GM12878 (cell line): Measurements from ENCODE around the gene DGKE. TPM values are rescaled to one million over a fixed set of nuclear protein-coding genes. Genes with fewer than 3 reads are reported as not detected.

ENCODE experiments used
- ATAC-seq: fragments of 200-7000 bp; cut with Tn5 transposase; 3 replicates; pipeline ENCODE4 v1.9.1; 2020; ENCODE audit warnings: mild to moderate bottlenecking, moderate library complexity
- BruUV-seq: library from RNA; stranded (reverse); fragments of 400-500 nt; replicated peaks from 2 replicates; lab custom pipeline; 2021; lab: Mats Ljungman, UMichigan
- CTCF ChIA-PET: fragments of 300-600 bp; sonication (Branson Sonifier 250); formaldehyde crosslinking; extraction: SDS; loops from one replicate; lab custom pipeline; 2021; ENCODE audit warnings: inconsistent platforms; lab: Yijun Ruan, JAX
- POLR2A ChIA-PET: fragments of 350-600 bp; formaldehyde crosslinking; extraction: SDS; loops from one replicate; lab custom pipeline; 2021; ENCODE audit warnings: inconsistent platforms; lab: Charles Lee
- RAD21 ChIA-PET: fragments of 300-600 bp; sonication (Branson Sonifier 250); formaldehyde crosslinking; loops from one replicate; lab custom pipeline; 2023; ENCODE audit warnings: antibody characterized with exemption; ENCODE audit not compliant: unreplicated experiment; lab: Charles Lee
- SMC1A ChIA-PET: fragments of 300-600 bp; sonication (Branson Sonifier 250); formaldehyde crosslinking; loops from one replicate; lab custom pipeline; 2023; ENCODE audit not compliant: unreplicated experiment, uncharacterized antibody; lab: Charles Lee
- DNase-seq: peaks from one replicate; pipeline ENCODE4 v3.0.0-alpha.2; 2011; ENCODE audit warnings: low read depth, low spot score
- FAIRE-seq: peaks from 3 replicates; lab custom pipeline; 2011; peaks lifted over from hg19 to GRCh38; lab: Jason Lieb, UNC
- H2AFZ ChIP-seq: 2 replicates; pipeline ENCODE4 v1.6.0; 2011; ENCODE audit warnings: low read depth, low read length, control low read depth; ENCODE audit not compliant: control insufficient read depth
- H3K27ac ChIP-seq: 2 replicates; pipeline ENCODE4 v1.5.1; 2011; ENCODE audit warnings: control low read depth; ENCODE audit not compliant: control insufficient read depth, insufficient read depth
- H3K27me3 ChIP-seq, 2 experiments: replicated peaks in 1 of 2; 2 replicates each; pipeline versions ENCODE4 v1.6.0 to v1.6.1; 2011; ENCODE audit warnings: low read length in 1 of 2; ENCODE audit not compliant: control insufficient read depth in 2 of 2, insufficient read depth in 2 of 2
- H3K36me3 ChIP-seq, 2 experiments: 2 replicates each; pipeline ENCODE4 v1.5.1; 2011; ENCODE audit warnings: low read length in 1 of 2; ENCODE audit not compliant: control insufficient read depth in 2 of 2, insufficient read depth in 2 of 2
- H3K4me1 ChIP-seq: 2 replicates; pipeline ENCODE4 v1.6.1; 2011; ENCODE audit warnings: mild to moderate bottlenecking, low read length, moderate library complexity, mixed read lengths; ENCODE audit not compliant: control insufficient read depth, insufficient read depth
- H3K4me2 ChIP-seq: 2 replicates; pipeline ENCODE4 v1.6.0; 2011; ENCODE audit warnings: control low read depth; ENCODE audit not compliant: control insufficient read depth, insufficient read depth
- H3K4me3 ChIP-seq: fragments of 200-600 bp; sonication (generic); 2 replicates; pipeline ENCODE4 v1.5.1; 2016
- H3K79me2 ChIP-seq: 2 replicates; pipeline ENCODE4 v1.6.0; 2011; ENCODE audit warnings: low read length; ENCODE audit not compliant: control insufficient read depth, insufficient read depth
- H3K9ac ChIP-seq: 2 replicates; pipeline ENCODE4 v1.8.0; 2011; ENCODE audit warnings: low read length, control low read depth, mixed read lengths; ENCODE audit not compliant: control insufficient read depth, insufficient read depth
- H3K9me3 ChIP-seq: replicated peaks from 3 replicates; pipeline ENCODE4 v1.5.1; 2011; ENCODE audit warnings: mild to moderate bottlenecking, low read length; ENCODE audit not compliant: control insufficient read depth, insufficient read depth
- H4K20me1 ChIP-seq: 2 replicates; pipeline ENCODE4 v1.6.0; 2011; ENCODE audit not compliant: control insufficient read depth, insufficient read depth
- PKNOX1 ChIP-seq: fragments of 450-650 bp; IDR thresholded peaks from 2 replicates; pipeline ENCODE4 v1.6.1; 2016; ENCODE audit warnings: mild to moderate bottlenecking
- POU2F2 ChIP-seq: IDR thresholded peaks from 3 replicates; pipeline ENCODE4 v1.6.1; 2011; ENCODE audit warnings: low read depth, mild to moderate bottlenecking, low read length, borderline replicate concordance
- RAD51 ChIP-seq: fragments of 450-650 bp; IDR thresholded peaks from 2 replicates; pipeline ENCODE4 v1.6.1; 2016; ENCODE audit warnings: moderate library complexity, mild to moderate bottlenecking, inconsistent platforms
- SREBF1 ChIP-seq: IDR thresholded peaks from 2 replicates; pipeline ENCODE4 v1.6.1; 2012; ENCODE audit warnings: mild to moderate bottlenecking, low read length
- ZBED1 ChIP-seq: IDR thresholded peaks from 2 replicates; pipeline ENCODE4 v1.6.1; 2016; ENCODE audit warnings: borderline replicate concordance
- WGBS: methylation state at CpG from one replicate; pipeline ENCODE4 v1.1.6; 2016; ENCODE audit warnings: low lambda C conversion rate; ENCODE audit not compliant: insufficient replicate concordance, insufficient coverage; ENCODE audit errors: missing lambda C conversion rate; 5-methylcytosine and 5-hydroxymethylcytosine counted together
- in situ Hi-C: fragments of 300-500 bp; cut with MboI; formaldehyde crosslinking; loops from 9 replicates; pipeline ENCODE4 v1.14.3; 2018; ENCODE audit warnings: mixed read lengths
- intact Hi-C: fragments of 100-400 bp; cut with micrococcal nuclease; formaldehyde crosslinking; loops from one replicate; pipeline ENCODE4 v1.14.2; 2022; ENCODE audit not compliant: unreplicated experiment
- microRNA counts: library from miRNA; unstranded; fragments of <30 nt; microRNA quantifications from one replicate; lab custom pipeline; 2016
- polyA plus RNA-seq, 11 experiments: library from polyadenylated mRNA; depleted of rRNA in 4 of 11; unstranded in 6 of 11; stranded (reverse) in 5 of 11; fragments of >200 nt; fragmentation: Nextera tagmentation in 4 of 11; fragmentation: Illumina TruSeq in 1 of 11; extraction: Ambion mirVana in 4 of 11; extraction: Trizol in 1 of 11; gene quantifications; 1 replicate in 1 of 11; 2 replicates in 10 of 11; pipeline versions ENCODE4 v1.2.1 to v1.2.3, GENCODE V29; 2011 to 2016; ENCODE audit warnings: inconsistent platforms in 2 of 11, missing spikeins in 2 of 11, low read depth in 1 of 11
- small RNA-seq: library from RNA; depleted of rRNA; stranded (forward); fragments of <200 nt; gene quantifications from one replicate; pipeline ENCODE3, GENCODE V24; 2014
- total RNA-seq, 4 experiments: library from RNA; depleted of rRNA in 3 of 4; stranded (reverse); fragments of >200 nt in 3 of 4; fragmentation: Illumina TruSeq in 1 of 4; extraction: Trizol in 1 of 4; gene quantifications; 2 replicates each; pipeline versions ENCODE4 v1.2.1 to v1.2.3, GENCODE V29; 2013 to 2021

Gene DGKE
- total and polyA plus RNA-seq, 10 of the 15 experiments (the other 5 are each of a cell fraction or from before 2014, with no cell fraction given), result 2.8 to 18.0 (median 11.6) TPM

GRCh38 chr17:56918916-56919315 is 85.0 kb downstream of the DGKE start:
- SMC1A ChIA-PET, result no interaction called here
- H3K36me3 ChIP-seq, result no peaks in the 10 kb centered on the region
- peaks cover 11% of the 10 kb centered on the region for H3K79me2 ChIP-seq
- H4K20me1 ChIP-seq, result no peaks in the 10 kb centered on the region
- no peaks in the 10 kb centered on the region; the same call in 2 of the 3 replicates for H3K9me3 ChIP-seq
- WGBS, result 89% methylated on average over 3 of the region's 3 CpGs
- H3K4me2 ChIP-seq, result no peak overlapping the region
- H2AFZ ChIP-seq, result no peak overlapping the region
- FAIRE-seq, result no peak
- DNase-seq, result no peak
- intact Hi-C loops, result no loop called here
- TF ChIP-seq POU2F2 (no peak), SREBF1 (no peak), RAD51 (no peak), ZBED1 (no peak), PKNOX1 (peak; percentile 34; the same call in 1 of the 2 replicates)
- TF ChIP-seq, all 136 proteins: peak for 1
- BruUV-seq, result no TSS peak
- H3K27ac ChIP-seq, result no peak overlapping the region
- H3K4me3 ChIP-seq, result no peak overlapping the region
- ChIA-PET RAD21 (no interaction called here), CTCF (no interaction called here), POLR2A (no interaction called here)
- no peak overlapping the region for H3K9ac ChIP-seq
- H3K27me3 ChIP-seq, result no peaks in the 10 kb centered on the region
- in situ Hi-C loops, result no loop called here
- no peak for ATAC-seq
- H3K4me1 ChIP-seq, result peaks cover 11% of the 10 kb centered on the region

MicroRNAs within 50 kb of the gene (microRNA counts, 767-probe panel; counts per million panel counts)
- 55.3 counts per million for microRNA hsa-miR-3614-5p (lab: Ali Mortazavi, UCI)

Small RNA genes within 50 kb of the gene (small RNA-seq; reads per million reads assigned to genes)
- not detected for gene AC015912.2
- gene RNU6-1158P, result not detected

Other genes starting within 250 kb of the DGKE start
- gene NOG, start 240.5 kb upstream of the DGKE start, total RNA-seq (2014; rRNA removed), result not detected in 2 replicates
- gene NOG, start 240.5 kb upstream of the DGKE start, total RNA-seq (2014; rRNA removed; fragmentation: Illumina TruSeq; extraction: Trizol), result not detected in 2 replicates
- gene NOG, start 240.5 kb upstream of the DGKE start, total RNA-seq (2021), result 0.10 TPM in 1 of 2 replicates, not detected in the other
- gene NOG, start 240.5 kb upstream of the DGKE start, polyA plus RNA-seq (2011; rRNA removed), result not detected in 2 replicates
- gene NOG, start 240.5 kb upstream of the DGKE start, polyA plus RNA-seq (2014; fragmentation: Illumina TruSeq; extraction: Trizol), result not detected in 2 replicates
- not detected for gene NOG, start 240.5 kb upstream of the DGKE start, polyA plus RNA-seq (2014; fragmentation: Nextera tagmentation; extraction: Ambion mirVana)
- gene NOG, start 240.5 kb upstream of the DGKE start, polyA plus RNA-seq (2014; rRNA removed), result not detected in 2 replicates
- not detected for gene NOG, start 240.5 kb upstream of the DGKE start, polyA plus RNA-seq (2016; fragmentation: Nextera tagmentation; extraction: Ambion mirVana)
- 1.0 and 1.8 TPM in 2 replicates for gene C17orf67, start 231 bp upstream of the DGKE start, total RNA-seq (2014; rRNA removed)
- gene C17orf67, start 231 bp upstream of the DGKE start, total RNA-seq (2014; rRNA removed; fragmentation: Illumina TruSeq; extraction: Trizol), result 0.94 and 0.97 TPM in 2 replicates
- gene C17orf67, start 231 bp upstream of the DGKE start, total RNA-seq (2021), result 2.6 and 3.3 TPM in 2 replicates
- 0.42 and 0.61 TPM in 2 replicates for gene C17orf67, start 231 bp upstream of the DGKE start, polyA plus RNA-seq (2011; rRNA removed)
- gene C17orf67, start 231 bp upstream of the DGKE start, polyA plus RNA-seq (2014; fragmentation: Illumina TruSeq; extraction: Trizol), result 0.34 and 0.86 TPM in 2 replicates
- gene C17orf67, start 231 bp upstream of the DGKE start, polyA plus RNA-seq (2014; fragmentation: Nextera tagmentation; extraction: Ambion mirVana), result under 1 TPM; 0.24 to 0.79 TPM
- 1.4 and 1.9 TPM in 2 replicates for gene C17orf67, start 231 bp upstream of the DGKE start, polyA plus RNA-seq (2014; rRNA removed)
- 1 to 10 TPM in 1 of 2 experiments, under 1 TPM in 1; 0.84 to 2.1 TPM for gene C17orf67, start 231 bp upstream of the DGKE start, polyA plus RNA-seq (2016; fragmentation: Nextera tagmentation; extraction: Ambion mirVana)
- 47.3 and 57.2 TPM in 2 replicates for gene TRIM25, start 79.9 kb downstream of the DGKE start, total RNA-seq (2014; rRNA removed)
- 45.1 and 45.5 TPM in 2 replicates for gene TRIM25, start 79.9 kb downstream of the DGKE start, total RNA-seq (2014; rRNA removed; fragmentation: Illumina TruSeq; extraction: Trizol)
- 93.6 and 96.1 TPM in 2 replicates for gene TRIM25, start 79.9 kb downstream of the DGKE start, total RNA-seq (2021)
- 123 and 138 TPM in 2 replicates for gene TRIM25, start 79.9 kb downstream of the DGKE start, polyA plus RNA-seq (2011; rRNA removed)
- 93.2 and 95.5 TPM in 2 replicates for gene TRIM25, start 79.9 kb downstream of the DGKE start, polyA plus RNA-seq (2014; fragmentation: Illumina TruSeq; extraction: Trizol)
- 10 to 100 TPM; 10.5 to 15.9 TPM for gene TRIM25, start 79.9 kb downstream of the DGKE start, polyA plus RNA-seq (2014; fragmentation: Nextera tagmentation; extraction: Ambion mirVana)
- 58.6 and 59.7 TPM in 2 replicates for gene TRIM25, start 79.9 kb downstream of the DGKE start, polyA plus RNA-seq (2014; rRNA removed)
- gene TRIM25, start 79.9 kb downstream of the DGKE start, polyA plus RNA-seq (2016; fragmentation: Nextera tagmentation; extraction: Ambion mirVana), result 10 to 100 TPM; 32.7 to 40.7 TPM
- gene COIL, start 126.9 kb downstream of the DGKE start, total RNA-seq (2014; rRNA removed), result 13.7 and 15.3 TPM in 2 replicates
- gene COIL, start 126.9 kb downstream of the DGKE start, total RNA-seq (2014; rRNA removed; fragmentation: Illumina TruSeq; extraction: Trizol), result 23.4 and 24.3 TPM in 2 replicates
- 17.9 and 18.4 TPM in 2 replicates for gene COIL, start 126.9 kb downstream of the DGKE start, total RNA-seq (2021)
- gene COIL, start 126.9 kb downstream of the DGKE start, polyA plus RNA-seq (2011; rRNA removed), result 15.1 and 21.2 TPM in 2 replicates
- 22.8 and 28.2 TPM in 2 replicates for gene COIL, start 126.9 kb downstream of the DGKE start, polyA plus RNA-seq (2014; fragmentation: Illumina TruSeq; extraction: Trizol)
- 10 to 100 TPM; 14.2 to 16.8 TPM for gene COIL, start 126.9 kb downstream of the DGKE start, polyA plus RNA-seq (2014; fragmentation: Nextera tagmentation; extraction: Ambion mirVana)
- gene COIL, start 126.9 kb downstream of the DGKE start, polyA plus RNA-seq (2014; rRNA removed), result 12.6 and 15.1 TPM in 2 replicates
- 10 to 100 TPM; 18.0 to 19.0 TPM for gene COIL, start 126.9 kb downstream of the DGKE start, polyA plus RNA-seq (2016; fragmentation: Nextera tagmentation; extraction: Ambion mirVana)
- 37.7 and 39.5 TPM in 2 replicates for gene SCPEP1, start 144.0 kb downstream of the DGKE start, total RNA-seq (2014; rRNA removed)
- 34.1 and 38.3 TPM in 2 replicates for gene SCPEP1, start 144.0 kb downstream of the DGKE start, total RNA-seq (2014; rRNA removed; fragmentation: Illumina TruSeq; extraction: Trizol)
- gene SCPEP1, start 144.0 kb downstream of the DGKE start, total RNA-seq (2021), result 37.4 and 39.6 TPM in 2 replicates
- 34.1 and 42.5 TPM in 2 replicates for gene SCPEP1, start 144.0 kb downstream of the DGKE start, polyA plus RNA-seq (2011; rRNA removed)
- gene SCPEP1, start 144.0 kb downstream of the DGKE start, polyA plus RNA-seq (2014; fragmentation: Illumina TruSeq; extraction: Trizol), result 36.9 and 45.2 TPM in 2 replicates
- 10 to 100 TPM; 57.7 to 80.2 TPM for gene SCPEP1, start 144.0 kb downstream of the DGKE start, polyA plus RNA-seq (2014; fragmentation: Nextera tagmentation; extraction: Ambion mirVana)
- gene SCPEP1, start 144.0 kb downstream of the DGKE start, polyA plus RNA-seq (2014; rRNA removed), result 29.2 and 31.2 TPM in 2 replicates
- gene SCPEP1, start 144.0 kb downstream of the DGKE start, polyA plus RNA-seq (2016; fragmentation: Nextera tagmentation; extraction: Ambion mirVana), result 10 to 100 TPM; 41.8 to 50.8 TPM